ENCODE results near the gene BACH2. TPM values are rescaled to one million over a fixed set of nuclear protein-coding genes. Genes with fewer than 3 reads are reported as not detected.

Gene BACH2
- total and polyA plus RNA-seq, 9 of the 15 experiments (the other 6 are each of a cell fraction or from before 2014, with no cell fraction given): 0.06 to 3.1 (median 0.59) TPM

GRCh38 chr6:90068264-90068663 is 228.4 kb downstream of the BACH2 start:
- POLR2A ChIA-PET: no interaction called here
- peak; percentile 90 for FAIRE-seq
- Histone ChIP-seq H3K9me1 (ENCODE audit: control insufficient read depth, insufficient read depth, low read length) (no peaks in the 10 kb centered on the region), H3K36me3 (ENCODE audit: control insufficient read depth, insufficient read depth, low read length) (no peaks in the 10 kb centered on the region), H3K27ac (ENCODE audit: extremely low read depth, low read depth, low read length) (no peak overlapping the region), H3K4me2 (ENCODE audit: insufficient read depth, low read length) (no peak overlapping the region), H3K79me2 (ENCODE audit: control insufficient read depth, insufficient read depth, low read length) (no peaks in the 10 kb centered on the region), H3K4me3 (no peak overlapping the region), H3K4me1 (replicated peaks in 1 of 2; ENCODE audit: control insufficient read depth in 2 of 2, insufficient read depth in 2 of 2, low read length in 2 of 2) (peaks cover 0 to 15% of the 10 kb centered on the region in 2 experiments; a peak in 3 of 5 replicates), H3K27me3 (ENCODE audit: control insufficient read depth in 2 of 2, insufficient read depth in 2 of 2, low read length in 2 of 2) (no peaks in the 10 kb centered on the region), H3K9me3 (replicated peaks; ENCODE audit: control insufficient read depth, insufficient read depth, low read depth, low read length) (no peaks in the 10 kb centered on the region), H4K20me1 (replicated peaks; ENCODE audit: control insufficient read depth, insufficient read depth, low read length) (no peaks in the 10 kb centered on the region), H3K9ac (ENCODE audit: insufficient read depth in 1 of 2, low read depth in 2 of 2, low read length in 2 of 2) (no peak overlapping the region), H2AFZ (ENCODE audit: low read depth, low read length) (no peak overlapping the region)
- CTCF ChIA-PET (ENCODE audit: low intra/inter-chr PET ratio): no interaction called here
- BruUV-seq (replicated peaks): no TSS peak
- in situ Hi-C loops (cut with MboI) (no loop called here), intact Hi-C loops (cut with micrococcal nuclease) (no loop called here)
- peak; percentile 60 to 83 (median 67) for DNase-seq (ENCODE audit: extremely low read depth in 1 of 4, low spot score in 3 of 4)
- WGBS (ENCODE audit: insufficient coverage, low coverage, missing lambda C conversion rate): 0% methylated on average over 2 of the region's 2 CpGs
- ATAC-seq: peak; percentile 90
- TF ChIP-seq EP300 (IDR thresholded peaks at IDR 0.05; ENCODE audit: low read length) (peak; percentile 34; the same call in 1 of the 2 replicates), RAD21 (CRISPR knock-in tag; conservative IDR thresholded peaks at IDR 0.05 in 1 of 2, IDR thresholded peaks at IDR 0.05 in 1 of 2) (0 out of 4 replicates have a peak, but pooled peaks of 1 of the 2 experiments have one; percentile 5), ATF6 (CRISPR knock-in tag; IDR thresholded peaks at IDR 0.05) (no peak), JUND (IDR thresholded peaks at IDR 0.05; ENCODE audit: borderline replicate concordance, low read depth, low read length) (peak; percentile 96), JUND (tag; IDR thresholded peaks at IDR 0.05; ENCODE audit: borderline replicate concordance, low read depth, low read length) (peak; percentile 90; the same call in 2 of the 3 replicates), ZNF41 (CRISPR knock-in tag; conservative IDR thresholded peaks at IDR 0.05) (no peak), MTA2 (IDR thresholded peaks at IDR 0.05; ENCODE audit: low read depth) (no peak), DPF2 (IDR thresholded peaks at IDR 0.05) (peak; percentile 60; the same call in 1 of the 2 replicates), FOS (IDR thresholded peaks at IDR 0.05; ENCODE audit: extremely low read depth, insufficient read length) (peak; percentile 38), ETV1 (tag; conservative IDR thresholded peaks at IDR 0.05; ENCODE audit: low read depth) (no peak), TCF7 (IDR thresholded peaks at IDR 0.05; ENCODE audit: borderline replicate concordance) (no peak), MAZ (CRISPR knock-in tag; conservative IDR thresholded peaks at IDR 0.05 in 1 of 2, IDR thresholded peaks at IDR 0.05 in 1 of 2) (0 out of 4 replicates have a peak, but pooled peaks of 1 of the 2 experiments have one; percentile 13), MEIS2 (IDR thresholded peaks at IDR 0.05; ENCODE audit: partially characterized antibody) (peak; percentile 26), JUN (IDR thresholded peaks at IDR 0.05; ENCODE audit: borderline replicate concordance, low read depth, low read length) (peak; percentile 83), JUN (CRISPR knock-in tag; IDR thresholded peaks at IDR 0.05; ENCODE audit: borderline replicate concordance) (no peak), CREM (IDR thresholded peaks at IDR 0.05; ENCODE audit: low read depth) (peak; percentile 43; the same call in 1 of the 2 replicates), ATF3 (IDR thresholded peaks at IDR 0.05) (peak; percentile 78), ATF3 (CRISPR knock-in tag; conservative IDR thresholded peaks at IDR 0.05) (no peak), MCM7 (IDR thresholded peaks at IDR 0.05) (no peak)

Data from K562 (cell line).